GM12878 (cell line): ENCODE results near the gene GNA15.

ENCODE experiments used
- CBX5 ChIP-seq: sonication (generic); IDR thresholded peaks from 2 replicates; pipeline ENCODE4 v1.6.1; 2016; ENCODE audit warnings: low read depth, moderate library complexity, mild to moderate bottlenecking, inconsistent platforms
- CREB1 ChIP-seq: IDR thresholded peaks from 2 replicates; pipeline ENCODE4 v1.6.1; 2012; ENCODE audit warnings: low read depth, mild to moderate bottlenecking, inconsistent platforms
- EZH2 ChIP-seq: IDR thresholded peaks from 2 replicates; pipeline ENCODE4 v1.6.1; 2012; ENCODE audit warnings: low read depth, mild to moderate bottlenecking, control low read depth, inconsistent platforms, low read length, borderline replicate concordance; ENCODE audit not compliant: control insufficient read depth
- HCFC1 ChIP-seq: fragments of 150-350 bp; IDR thresholded peaks from 2 replicates; pipeline ENCODE4 v1.6.1; 2014; ENCODE audit warnings: low read length
- JUNB ChIP-seq: IDR thresholded peaks from 2 replicates; pipeline ENCODE4 v1.6.1; 2016; ENCODE audit warnings: antibody characterized with exemption, mild to moderate bottlenecking
- POLR2A ChIP-seq: IDR thresholded peaks from 2 replicates; pipeline ENCODE4 v1.6.1; 2011; ENCODE audit warnings: low read depth, mild to moderate bottlenecking, low read length
- RELA ChIP-seq: fragments of 450-650 bp; IDR thresholded peaks from 2 replicates; pipeline ENCODE4 v1.8.0; 2014; ENCODE audit warnings: borderline replicate concordance; ENCODE audit not compliant: partially characterized antibody
- SP1 ChIP-seq: IDR thresholded peaks from one replicate; pipeline ENCODE4 v1.6.1; 2011; ENCODE audit warnings: low read depth, low read length
- TCF12 ChIP-seq: IDR thresholded peaks from 2 replicates; pipeline ENCODE4 v1.6.1; 2011; ENCODE audit warnings: low read depth, mild to moderate bottlenecking, low read length
- TCF7 ChIP-seq: IDR thresholded peaks from 2 replicates; pipeline ENCODE4 v1.6.1; 2014; ENCODE audit warnings: antibody characterized with exemption, borderline replicate concordance
- TF ChIP-seq, protein P1 (sequence below): IDR thresholded peaks from 2 replicates; pipeline ENCODE4 v1.6.1; 2012; ENCODE audit warnings: mild to moderate bottlenecking, low read depth, low read length
- TF ChIP-seq, protein P2 (sequence below), 3 experiments: IDR thresholded peaks in 2 of 3; conservative IDR thresholded peaks in 1 of 3; 2 replicates each; pipeline ENCODE4 v1.5.1; 2011; ENCODE audit warnings: low read depth in 3 of 3, low read length in 3 of 3, mild to moderate bottlenecking in 3 of 3, control low read depth in 2 of 3, moderate library complexity in 2 of 3, inconsistent platforms in 1 of 3, mixed read lengths in 1 of 3; ENCODE audit not compliant: control insufficient read depth in 2 of 3, insufficient read depth in 1 of 3; ENCODE audit errors: extremely low read depth in 1 of 3
- TF ChIP-seq, protein P3 (sequence below): IDR thresholded peaks from 2 replicates; pipeline ENCODE4 v1.6.1; 2012; ENCODE audit warnings: low read depth, low read length, improper control_type of control experiment

DNA sequence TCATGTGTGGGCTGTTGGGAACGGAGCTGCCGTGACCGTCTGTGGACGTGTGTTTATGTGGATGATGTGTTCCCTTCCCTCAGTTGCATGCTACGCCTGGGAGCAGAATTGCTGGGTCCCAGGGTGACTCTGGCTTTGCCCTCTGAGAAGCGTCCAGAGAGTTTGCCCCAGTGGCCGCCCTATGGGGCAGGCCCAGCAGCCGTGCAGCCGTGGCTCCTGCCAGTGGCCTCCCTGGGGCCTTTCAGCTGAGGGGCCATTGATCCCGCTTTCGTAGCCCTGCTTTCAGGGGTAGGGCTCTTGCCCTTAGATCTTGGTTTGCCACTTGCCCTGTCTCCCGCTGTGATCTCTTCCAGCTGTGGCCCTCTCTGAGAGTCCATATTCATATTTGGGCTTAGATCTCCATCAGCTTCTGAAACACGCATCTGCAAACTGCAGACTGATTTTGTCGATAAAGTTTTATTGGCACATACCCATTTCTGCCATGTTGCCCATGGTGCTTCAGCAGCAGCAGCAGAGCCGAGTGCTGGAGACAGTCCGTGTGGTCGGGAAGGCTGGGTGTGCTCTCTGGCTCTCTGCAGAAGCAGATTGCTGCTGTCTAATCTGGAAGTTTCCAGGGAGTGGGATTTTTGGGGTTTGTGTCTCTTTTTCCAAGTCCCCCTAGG, 24.1 kb upstream of the GNA15 start:
- TF ChIP-seq, protein P1, sequence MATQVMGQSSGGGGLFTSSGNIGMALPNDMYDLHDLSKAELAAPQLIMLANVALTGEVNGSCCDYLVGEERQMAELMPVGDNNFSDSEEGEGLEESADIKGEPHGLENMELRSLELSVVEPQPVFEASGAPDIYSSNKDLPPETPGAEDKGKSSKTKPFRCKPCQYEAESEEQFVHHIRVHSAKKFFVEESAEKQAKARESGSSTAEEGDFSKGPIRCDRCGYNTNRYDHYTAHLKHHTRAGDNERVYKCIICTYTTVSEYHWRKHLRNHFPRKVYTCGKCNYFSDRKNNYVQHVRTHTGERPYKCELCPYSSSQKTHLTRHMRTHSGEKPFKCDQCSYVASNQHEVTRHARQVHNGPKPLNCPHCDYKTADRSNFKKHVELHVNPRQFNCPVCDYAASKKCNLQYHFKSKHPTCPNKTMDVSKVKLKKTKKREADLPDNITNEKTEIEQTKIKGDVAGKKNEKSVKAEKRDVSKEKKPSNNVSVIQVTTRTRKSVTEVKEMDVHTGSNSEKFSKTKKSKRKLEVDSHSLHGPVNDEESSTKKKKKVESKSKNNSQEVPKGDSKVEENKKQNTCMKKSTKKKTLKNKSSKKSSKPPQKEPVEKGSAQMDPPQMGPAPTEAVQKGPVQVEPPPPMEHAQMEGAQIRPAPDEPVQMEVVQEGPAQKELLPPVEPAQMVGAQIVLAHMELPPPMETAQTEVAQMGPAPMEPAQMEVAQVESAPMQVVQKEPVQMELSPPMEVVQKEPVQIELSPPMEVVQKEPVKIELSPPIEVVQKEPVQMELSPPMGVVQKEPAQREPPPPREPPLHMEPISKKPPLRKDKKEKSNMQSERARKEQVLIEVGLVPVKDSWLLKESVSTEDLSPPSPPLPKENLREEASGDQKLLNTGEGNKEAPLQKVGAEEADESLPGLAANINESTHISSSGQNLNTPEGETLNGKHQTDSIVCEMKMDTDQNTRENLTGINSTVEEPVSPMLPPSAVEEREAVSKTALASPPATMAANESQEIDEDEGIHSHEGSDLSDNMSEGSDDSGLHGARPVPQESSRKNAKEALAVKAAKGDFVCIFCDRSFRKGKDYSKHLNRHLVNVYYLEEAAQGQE: no peak
- no peak for TF ChIP-seq TCF12
- no peak for TF ChIP-seq CREB1
- TF ChIP-seq EZH2: no peak
- no peak for TF ChIP-seq HCFC1
- no peak for TF ChIP-seq CBX5
- TF ChIP-seq TCF7: no peak
- TF ChIP-seq, protein P2, sequence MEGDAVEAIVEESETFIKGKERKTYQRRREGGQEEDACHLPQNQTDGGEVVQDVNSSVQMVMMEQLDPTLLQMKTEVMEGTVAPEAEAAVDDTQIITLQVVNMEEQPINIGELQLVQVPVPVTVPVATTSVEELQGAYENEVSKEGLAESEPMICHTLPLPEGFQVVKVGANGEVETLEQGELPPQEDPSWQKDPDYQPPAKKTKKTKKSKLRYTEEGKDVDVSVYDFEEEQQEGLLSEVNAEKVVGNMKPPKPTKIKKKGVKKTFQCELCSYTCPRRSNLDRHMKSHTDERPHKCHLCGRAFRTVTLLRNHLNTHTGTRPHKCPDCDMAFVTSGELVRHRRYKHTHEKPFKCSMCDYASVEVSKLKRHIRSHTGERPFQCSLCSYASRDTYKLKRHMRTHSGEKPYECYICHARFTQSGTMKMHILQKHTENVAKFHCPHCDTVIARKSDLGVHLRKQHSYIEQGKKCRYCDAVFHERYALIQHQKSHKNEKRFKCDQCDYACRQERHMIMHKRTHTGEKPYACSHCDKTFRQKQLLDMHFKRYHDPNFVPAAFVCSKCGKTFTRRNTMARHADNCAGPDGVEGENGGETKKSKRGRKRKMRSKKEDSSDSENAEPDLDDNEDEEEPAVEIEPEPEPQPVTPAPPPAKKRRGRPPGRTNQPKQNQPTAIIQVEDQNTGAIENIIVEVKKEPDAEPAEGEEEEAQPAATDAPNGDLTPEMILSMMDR (IDR thresholded peaks at IDR 0.05 in 2 of 3, conservative IDR thresholded peaks at IDR 0.05 in 1 of 3; ENCODE audit: control insufficient read depth in 2 of 3, extremely low read depth in 1 of 3, insufficient read depth in 1 of 3, low read depth in 3 of 3, low read length in 3 of 3): no peak
- TF ChIP-seq, protein P3, sequence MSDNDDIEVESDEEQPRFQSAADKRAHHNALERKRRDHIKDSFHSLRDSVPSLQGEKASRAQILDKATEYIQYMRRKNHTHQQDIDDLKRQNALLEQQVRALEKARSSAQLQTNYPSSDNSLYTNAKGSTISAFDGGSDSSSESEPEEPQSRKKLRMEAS: no peak
- TF ChIP-seq POLR2A: no peak
- TF ChIP-seq RELA: no peak
- TF ChIP-seq JUNB: no peak
- TF ChIP-seq SP1: no peak
